NCI-H128 (cell line): ENCODE measurements around the gene MED10.

Experiments
- DNase-seq: peaks from one replicate; lab custom pipeline; 2025; ENCODE audit not compliant: unreplicated experiment; lab: John Stamatoyannopoulos, UW

MED10 gene

DNA sequence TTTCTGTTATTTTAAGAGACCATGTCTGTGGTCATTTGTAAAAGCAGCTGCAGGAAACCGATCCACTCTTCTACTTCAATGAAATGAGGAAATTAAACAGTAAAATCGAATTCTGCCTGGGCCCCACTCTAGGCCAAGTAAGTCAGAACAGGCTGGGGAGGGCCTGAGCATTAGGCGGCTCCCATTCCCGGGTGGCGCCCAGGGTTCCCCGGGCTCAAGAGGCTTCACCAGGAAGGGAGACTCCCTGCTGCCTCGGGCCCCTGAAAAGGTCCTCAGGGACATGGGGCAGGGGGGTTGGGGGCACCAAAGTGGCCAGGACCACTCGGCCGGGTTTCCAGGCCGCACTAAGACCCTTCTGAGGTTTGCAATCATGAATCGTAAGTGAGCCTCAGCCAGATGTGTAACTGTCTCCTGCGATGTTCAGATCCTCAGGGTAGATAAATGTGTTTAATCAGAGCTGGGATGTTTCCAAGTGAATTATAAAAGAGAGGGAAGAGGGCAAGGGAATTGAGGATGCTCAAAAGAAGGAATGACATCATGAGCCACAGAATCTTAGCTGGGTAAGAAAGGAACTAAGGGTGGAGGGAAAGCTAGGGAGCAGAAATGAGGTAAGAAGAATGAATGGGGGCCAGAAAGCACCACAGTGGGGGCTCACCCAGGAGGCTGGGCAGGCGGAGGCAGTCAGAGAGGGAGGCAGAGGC, 24.6 kb downstream of the MED10 start:
- no peak for DNase-seq

GRCh38 chr5:6350277-6351090, 27.9 kb downstream of the MED10 start:
- DNase-seq: no peak

DNA sequence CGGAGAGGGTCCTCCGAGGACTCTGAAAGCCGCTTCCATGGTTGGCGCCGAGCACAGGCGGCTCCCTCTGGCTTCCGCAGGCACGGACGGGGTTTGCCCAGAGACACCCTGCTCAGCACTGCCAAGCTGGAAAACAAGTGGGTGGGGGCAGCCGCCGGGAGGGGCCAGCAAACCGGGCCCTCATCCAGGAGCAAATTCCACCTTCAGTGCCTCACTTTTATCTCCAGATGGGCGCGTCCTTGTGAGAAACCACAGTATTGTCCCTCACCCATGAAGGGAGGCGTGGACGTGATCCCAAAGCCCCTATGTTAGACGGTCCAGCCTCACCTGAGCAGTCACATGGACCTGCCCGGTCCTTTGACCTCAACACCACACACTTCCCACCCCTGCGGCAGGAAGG, 29.0 kb downstream of the MED10 start:
- DNase-seq: no peak

DNA sequence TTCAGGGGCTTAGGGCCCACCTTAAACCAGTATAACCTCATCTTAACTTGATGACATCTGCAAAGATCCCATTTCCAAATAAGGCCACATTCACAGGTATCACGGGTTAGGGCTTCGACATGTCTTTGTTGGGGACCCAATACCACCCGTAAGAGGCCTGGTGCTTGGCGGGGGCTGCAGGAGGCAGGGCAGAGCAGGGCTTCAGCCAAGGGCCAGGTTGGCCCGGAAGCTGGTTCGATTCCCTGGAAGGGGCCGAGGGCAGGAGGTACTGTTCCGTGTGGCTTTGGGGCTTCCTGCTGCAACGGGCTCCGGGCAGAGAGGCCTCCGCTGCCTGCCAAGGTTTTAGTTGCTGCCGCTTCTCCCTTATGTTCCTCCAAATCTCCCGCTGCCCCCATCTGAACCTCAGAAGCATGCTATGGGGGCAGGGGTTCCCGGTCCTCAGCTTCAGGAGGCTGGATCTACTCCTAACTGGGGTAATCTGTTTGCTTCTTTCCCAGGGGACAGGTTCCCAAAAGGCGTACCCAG, 29.8 kb downstream of the MED10 start:
- DNase-seq: no peak

- no peak for DNase-seq
Observed at GRCh38 chr5:6347673-6348072, 30.7 kb downstream of the MED10 start.

- DNase-seq: no peak
Observed at GRCh38 chr5:6347165-6347564, 31.2 kb downstream of the MED10 start.

DNA sequence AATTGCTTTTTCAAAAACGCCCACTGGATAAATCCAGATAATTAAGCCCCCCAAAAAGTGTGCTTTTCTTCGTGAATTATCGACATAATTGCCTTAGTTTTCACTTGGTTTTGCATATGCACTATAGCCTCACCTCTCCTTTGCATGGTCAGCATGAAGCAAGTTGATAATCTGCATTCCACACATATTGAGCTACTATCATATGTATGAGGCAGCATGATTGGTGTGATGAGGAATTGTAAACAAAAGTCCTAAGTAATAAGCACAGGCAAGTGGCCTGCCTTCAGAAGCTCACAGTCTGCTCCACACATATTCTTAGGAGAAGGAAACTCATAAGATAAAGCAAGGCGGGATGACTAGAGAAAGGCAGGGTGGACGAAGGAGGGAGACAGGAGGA, 33.8 kb downstream of the MED10 start:
- DNase-seq: no peak

DNA sequence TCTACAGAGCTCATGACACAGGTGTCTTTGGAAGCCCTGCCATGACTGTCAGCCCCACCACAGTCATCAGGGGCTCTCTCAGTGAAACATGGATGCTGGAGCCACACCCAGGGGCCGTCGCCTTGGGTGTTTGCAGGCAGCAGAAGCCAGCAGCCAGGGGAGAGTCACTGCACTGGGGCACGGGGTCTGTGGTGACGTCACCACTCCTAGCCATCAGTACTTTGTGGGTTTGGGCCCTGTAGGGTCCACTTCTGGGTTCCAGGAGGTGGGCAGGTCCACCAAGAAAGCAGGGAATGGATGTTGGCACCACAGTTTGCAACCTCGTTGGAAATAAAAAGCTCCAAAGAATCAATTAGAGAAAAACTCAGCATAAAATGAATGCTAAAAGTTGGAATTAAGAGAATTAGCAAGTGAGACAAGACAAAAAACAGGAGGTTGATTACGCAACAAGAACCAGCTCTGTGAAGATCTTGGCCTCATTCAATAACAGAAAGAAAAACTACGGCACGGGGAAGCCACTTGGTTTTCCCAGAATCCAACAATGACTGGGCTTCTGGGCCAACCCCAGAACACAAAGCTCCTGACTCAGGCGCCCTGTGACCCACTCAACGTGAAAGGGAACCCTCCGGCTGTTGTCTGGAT, 34.3 kb downstream of the MED10 start:
- no peak for DNase-seq

DNA sequence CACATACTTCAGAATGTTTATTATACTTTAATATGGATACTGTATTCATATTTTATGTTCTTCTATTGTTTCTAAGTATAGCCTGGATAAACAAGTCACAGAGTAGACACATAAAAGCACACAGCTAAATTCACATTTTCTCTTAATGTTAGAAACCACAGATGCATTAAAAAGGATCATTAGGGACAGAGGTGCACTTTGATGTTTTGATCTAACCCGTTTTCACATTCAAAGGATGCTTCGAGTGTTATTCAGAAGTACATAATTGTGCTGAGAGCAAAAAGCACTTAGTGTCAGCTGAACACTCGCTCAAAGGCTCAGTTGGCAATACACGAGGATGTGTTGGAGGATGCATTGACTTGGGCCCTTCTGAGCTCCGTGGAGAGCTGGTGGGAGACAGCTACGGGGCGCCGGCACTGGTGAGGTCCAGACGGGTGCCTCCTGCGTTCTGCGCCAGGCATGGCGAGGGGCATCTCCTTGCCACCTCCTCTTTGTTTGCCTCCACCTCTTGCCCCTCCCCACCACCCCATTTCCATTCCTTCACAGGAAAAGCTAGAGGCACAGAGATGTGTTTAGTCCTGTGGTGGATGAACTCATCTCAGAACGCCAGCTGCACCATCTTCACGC, 35.5 kb downstream of the MED10 start:
- DNase-seq: peak; percentile 97

DNA sequence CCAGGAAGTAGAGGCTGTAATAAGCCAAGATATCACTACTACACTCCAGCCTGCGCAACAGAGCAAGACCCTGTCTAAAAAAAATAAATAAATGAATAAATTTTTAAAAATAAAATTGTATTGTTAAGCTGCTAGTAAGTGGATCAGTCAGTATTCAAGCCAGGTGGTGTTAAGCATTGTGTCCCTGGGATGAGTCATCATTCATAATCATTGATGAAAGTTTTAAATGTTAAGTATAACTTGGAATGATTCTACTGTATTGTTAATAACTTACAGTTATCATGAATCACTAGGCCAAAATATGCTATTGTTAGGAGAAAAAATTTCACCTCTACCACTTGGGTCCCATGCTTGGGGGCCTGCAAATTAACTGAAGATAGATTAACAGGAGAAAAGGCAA, 38.2 kb downstream of the MED10 start:
- no peak for DNase-seq

- no peak for DNase-seq
Observed at GRCh38 chr5:6338871-6339270, 39.5 kb downstream of the MED10 start.

- no peak for DNase-seq
Observed at GRCh38 chr5:6338135-6338534, 40.2 kb downstream of the MED10 start.

DNA sequence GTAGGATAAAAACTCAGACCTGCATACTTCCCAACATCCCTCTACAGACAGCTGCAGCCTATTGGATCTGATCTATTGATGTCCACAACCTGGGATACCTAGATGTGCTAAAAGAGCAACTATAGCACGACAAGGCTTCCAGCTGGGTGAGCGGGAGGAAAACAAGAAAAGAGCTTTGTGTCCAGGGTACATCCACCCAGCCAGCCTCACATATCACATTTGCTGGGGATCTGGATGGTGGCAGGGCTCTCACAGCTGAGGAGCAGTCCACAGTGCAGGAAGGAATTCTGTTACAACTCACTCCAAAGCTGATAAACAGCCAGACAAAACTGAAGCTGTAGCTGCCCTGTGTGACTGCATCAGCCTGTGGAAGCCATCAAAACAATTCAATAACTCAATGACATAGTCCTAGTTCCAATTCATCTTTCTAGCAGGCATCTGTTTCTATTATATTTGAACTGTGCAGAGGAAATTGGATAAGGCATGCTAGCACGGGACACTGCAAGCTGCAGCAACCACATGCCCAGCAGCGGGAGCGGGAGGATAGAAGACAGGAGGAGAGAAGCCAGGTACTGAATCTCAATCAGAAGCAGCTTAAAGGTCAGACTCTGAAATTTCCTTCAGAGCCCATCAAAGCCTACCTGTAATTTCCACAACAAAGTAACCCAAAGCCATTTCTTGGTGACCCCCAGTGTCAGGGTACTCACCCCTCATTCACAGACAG, 45.0 kb downstream of the MED10 start:
- no peak for DNase-seq

DNA sequence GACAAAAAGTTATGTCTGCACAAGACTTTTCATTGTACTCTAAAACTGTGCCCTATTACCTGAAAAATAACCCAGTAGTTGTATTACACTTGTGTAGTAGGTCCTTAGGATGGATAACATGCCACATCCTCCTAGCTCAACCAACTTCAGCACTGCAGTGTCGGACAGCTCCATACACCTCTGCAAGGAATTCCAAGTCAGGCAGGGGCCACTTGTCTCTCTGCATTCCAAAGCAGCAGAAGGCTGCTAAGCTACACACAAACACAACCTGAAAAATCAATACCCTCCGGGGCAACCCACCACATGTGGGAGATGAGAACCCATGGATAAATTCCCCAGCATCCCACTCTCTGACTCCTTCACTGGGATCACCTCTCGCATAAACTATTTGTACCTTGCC, 50.2 kb downstream of the MED10 start:
- DNase-seq: no peak

GRCh38 chr5:6326776-6327175, 51.6 kb downstream of the MED10 start:
- DNase-seq: no peak

DNA sequence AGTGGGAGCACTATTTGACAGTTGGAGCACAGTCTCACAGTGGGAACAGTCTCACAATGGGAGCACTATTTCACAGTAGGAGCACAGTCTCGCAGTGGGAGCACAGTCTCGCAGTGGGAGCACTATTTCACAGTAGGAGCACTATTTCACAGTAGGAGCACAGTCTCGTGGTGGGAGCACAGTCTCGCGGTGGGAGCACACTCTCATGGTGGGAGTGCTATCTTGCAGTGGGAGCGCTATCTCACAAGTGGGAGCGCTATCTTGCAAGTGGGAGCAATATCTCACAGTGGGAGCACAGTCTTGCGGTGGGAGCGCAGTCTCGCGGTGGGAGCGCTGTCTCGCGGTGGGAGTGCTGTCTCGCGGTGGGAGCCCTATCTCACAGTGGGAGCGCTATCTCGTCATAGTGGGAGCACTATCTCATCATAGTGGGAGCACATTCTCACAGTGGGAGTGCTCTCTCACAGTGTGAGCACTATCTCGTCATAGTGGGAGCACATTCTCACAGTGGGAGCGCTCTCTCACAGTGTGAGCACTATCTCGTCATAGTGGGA, 56.1 kb downstream of the MED10 start:
- no peak for DNase-seq
